Upper lobe of right lung (tissue), 1 donor: ENCODE results near the gene PPP1R11. TPM values are rescaled to one million over a fixed set of nuclear protein-coding genes. Genes with fewer than 3 reads are reported as not detected.

Experiments
- ATAC-seq: fragments of 200-7000 bp; cut with Tn5 transposase; one replicate; pipeline ENCODE4 v1.9.1; 2020; ENCODE audit warnings: mild to moderate bottlenecking, moderate library complexity
- DNase-seq: peaks from one replicate; pipeline ENCODE4 v3.0.0-alpha.2; 2020
- H3K27ac ChIP-seq: fragments of 200-600 bp; one replicate; pipeline ENCODE4 v1.8.0; 2022
- H3K27me3 ChIP-seq: fragments of 200-600 bp; one replicate; pipeline ENCODE4 v1.8.0; 2022; ENCODE audit warnings: mild to moderate bottlenecking
- H3K36me3 ChIP-seq: fragments of 200-600 bp; one replicate; pipeline ENCODE4 v1.8.0; 2022
- H3K4me1 ChIP-seq: fragments of 200-600 bp; one replicate; pipeline ENCODE4 v1.8.0; 2022
- H3K4me3 ChIP-seq: fragments of 200-600 bp; one replicate; pipeline ENCODE4 v1.8.0; 2022; ENCODE audit warnings: mild to moderate bottlenecking
- H3K9me3 ChIP-seq: fragments of 200-600 bp; one replicate; pipeline ENCODE4 v1.8.0; 2022
- intact Hi-C: fragments of 100-400 bp; cut with DNase I; formaldehyde crosslinking; loops from one replicate; pipeline ENCODE4 v1.11.0; 2022
- total RNA-seq: library from RNA; stranded (reverse); fragmentation: NEBNext Ultra II Directional; extraction: Animal tissue kit (Norgen Biotek cat#: 25700); gene quantifications from one replicate; pipeline ENCODE4 v1.2.1, GENCODE V29; 2021
- TF ChIP-seq, protein P1 (sequence below): fragments of 200-600 bp; IDR thresholded peaks from one replicate; pipeline ENCODE4 v1.8.0; 2022; ENCODE audit warnings: antibody characterized with exemption
- donor health status: DM: no; HTN: yes; CAD: no; lungs with severe emphysema.

The PPP1R11 gene
- total RNA-seq, 1 donor from 2014 or later: 62.6 TPM

DNA sequence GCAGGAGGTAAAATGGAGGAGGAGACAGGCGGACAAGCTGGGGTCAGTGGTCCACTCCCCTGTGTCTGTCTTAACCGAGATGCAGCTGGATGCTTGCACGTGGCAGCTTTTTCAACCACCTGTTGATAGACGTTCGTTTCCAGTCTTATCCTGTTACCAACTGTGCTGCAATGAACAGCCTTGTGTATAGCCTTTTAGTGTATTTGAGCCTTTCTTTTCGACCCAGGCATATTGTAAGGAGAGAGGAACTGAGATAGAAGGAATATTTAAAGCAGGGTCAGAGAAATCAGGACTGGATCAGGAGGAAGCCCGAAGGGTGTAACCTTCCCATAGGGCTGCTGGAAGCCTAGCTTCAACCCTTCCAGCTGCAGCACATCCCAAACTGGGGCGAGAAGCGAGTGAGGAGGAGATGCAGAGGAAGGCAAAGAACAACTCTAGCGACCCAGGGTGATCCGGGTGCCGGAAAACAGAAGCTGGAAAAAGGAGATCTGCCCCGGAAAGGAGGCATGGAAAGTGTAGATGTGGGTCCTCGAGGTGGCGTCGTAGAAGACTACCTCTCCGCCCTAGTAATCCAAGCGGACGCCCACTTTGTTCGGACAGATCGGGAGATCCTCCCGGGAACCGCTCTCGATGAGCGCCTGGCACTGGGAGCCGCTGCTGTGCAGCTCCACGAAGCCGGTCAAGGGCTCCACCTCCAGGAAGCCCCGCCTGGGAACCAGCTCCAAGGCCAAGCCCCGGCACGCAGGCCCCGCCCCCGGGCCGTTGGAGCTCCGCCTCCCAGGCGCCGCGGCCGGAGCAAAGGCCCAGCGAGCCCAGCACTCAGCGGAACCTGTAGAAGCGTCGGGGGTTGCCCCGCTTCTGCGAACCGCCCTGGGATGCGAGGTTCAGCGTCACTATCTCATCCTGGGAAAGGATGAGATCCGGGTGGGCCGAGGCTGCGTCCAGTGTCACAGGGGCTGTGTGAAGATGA, 34.7 kb downstream of the PPP1R11 start:
- DNase-seq (peak; percentile 96), ATAC-seq (peak; percentile 92)
- intact Hi-C loops: no loop called here
- TF ChIP-seq, protein P1, sequence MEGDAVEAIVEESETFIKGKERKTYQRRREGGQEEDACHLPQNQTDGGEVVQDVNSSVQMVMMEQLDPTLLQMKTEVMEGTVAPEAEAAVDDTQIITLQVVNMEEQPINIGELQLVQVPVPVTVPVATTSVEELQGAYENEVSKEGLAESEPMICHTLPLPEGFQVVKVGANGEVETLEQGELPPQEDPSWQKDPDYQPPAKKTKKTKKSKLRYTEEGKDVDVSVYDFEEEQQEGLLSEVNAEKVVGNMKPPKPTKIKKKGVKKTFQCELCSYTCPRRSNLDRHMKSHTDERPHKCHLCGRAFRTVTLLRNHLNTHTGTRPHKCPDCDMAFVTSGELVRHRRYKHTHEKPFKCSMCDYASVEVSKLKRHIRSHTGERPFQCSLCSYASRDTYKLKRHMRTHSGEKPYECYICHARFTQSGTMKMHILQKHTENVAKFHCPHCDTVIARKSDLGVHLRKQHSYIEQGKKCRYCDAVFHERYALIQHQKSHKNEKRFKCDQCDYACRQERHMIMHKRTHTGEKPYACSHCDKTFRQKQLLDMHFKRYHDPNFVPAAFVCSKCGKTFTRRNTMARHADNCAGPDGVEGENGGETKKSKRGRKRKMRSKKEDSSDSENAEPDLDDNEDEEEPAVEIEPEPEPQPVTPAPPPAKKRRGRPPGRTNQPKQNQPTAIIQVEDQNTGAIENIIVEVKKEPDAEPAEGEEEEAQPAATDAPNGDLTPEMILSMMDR: no peak
- no peaks in the 10 kb centered on the region for H3K36me3 ChIP-seq
- H3K27me3 ChIP-seq: peaks cover 23% of the 10 kb centered on the region
- H3K9me3 ChIP-seq: no peaks in the 10 kb centered on the region
- peak overlapping the region; percentile 49 for H3K4me3 ChIP-seq
- H3K27ac ChIP-seq: peak overlapping the region; percentile 51
- H3K4me1 ChIP-seq: peaks cover 31% of the 10 kb centered on the region

GRCh38 chr6:30102414-30102969, 35.5 kb downstream of the PPP1R11 start:
- peak; percentile 30 for ATAC-seq
- intact Hi-C loops: no loop called here
- H3K27ac ChIP-seq: peak overlapping the region; percentile 51

GRCh38 chr6:30102970-30103871, 36.2 kb downstream of the PPP1R11 start:
- Histone ChIP-seq H3K4me3 (peak overlapping the region; percentile 46), H3K27ac (peak overlapping the region; percentile 52), H3K9me3 (no peaks in the 10 kb centered on the region), H3K4me1 (peaks cover 31% of the 10 kb centered on the region), H3K27me3 (peaks cover 23% of the 10 kb centered on the region), H3K36me3 (no peaks in the 10 kb centered on the region)
- intact Hi-C loops: no loop called here
- TF ChIP-seq, protein P1: peak; percentile 88
- peak; percentile 88 for DNase-seq
- peak; percentile 86 for ATAC-seq

More at GRCh38 chr6:30102414-30102969, 35.5 kb downstream of the PPP1R11 start:
- TF ChIP-seq, protein P1: no peak
- Histone ChIP-seq H3K36me3 (no peaks in the 10 kb centered on the region), H3K4me1 (peaks cover 31% of the 10 kb centered on the region), H3K27me3 (peaks cover 23% of the 10 kb centered on the region), H3K4me3 (peak overlapping the region; percentile 49), H3K9me3 (no peaks in the 10 kb centered on the region)
- no peak for DNase-seq

DNA sequence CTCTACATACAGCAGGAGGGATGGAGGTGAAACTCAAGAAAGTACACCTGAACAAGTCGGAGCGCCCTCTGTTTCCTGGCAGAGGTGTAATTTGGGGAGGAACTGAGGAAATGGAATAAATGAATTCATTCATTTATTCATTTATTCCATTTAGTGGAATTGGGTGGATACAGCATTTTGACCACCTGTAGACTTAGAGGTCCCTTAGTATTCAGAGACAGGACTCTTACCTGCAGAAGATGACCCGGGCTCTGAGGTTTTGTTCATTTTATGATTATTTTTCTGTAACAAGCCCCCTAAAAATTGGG, 36.8 kb downstream of the PPP1R11 start:
- intact Hi-C loops: no loop called here
- DNase-seq (no peak), ATAC-seq (no peak)
- Histone ChIP-seq H3K4me3 (peak overlapping the region; percentile 46), H3K27ac (no peak overlapping the region), H3K36me3 (no peaks in the 10 kb centered on the region), H3K4me1 (peaks cover 31% of the 10 kb centered on the region), H3K9me3 (no peaks in the 10 kb centered on the region), H3K27me3 (peaks cover 24% of the 10 kb centered on the region)
- TF ChIP-seq, protein P1: no peak

- H3K27ac ChIP-seq: no peak overlapping the region
- TF ChIP-seq, protein P1: no peak
- ATAC-seq (no peak), DNase-seq (no peak)
- peaks cover 30% of the 10 kb centered on the region for H3K4me1 ChIP-seq
- H3K4me3 ChIP-seq: no peak overlapping the region
- intact Hi-C loops: no loop called here
- H3K27me3 ChIP-seq: peaks cover 31% of the 10 kb centered on the region
- no peaks in the 10 kb centered on the region for H3K9me3 ChIP-seq
- H3K36me3 ChIP-seq: no peaks in the 10 kb centered on the region
Observed at GRCh38 chr6:30104661-30105060, 37.7 kb downstream of the PPP1R11 start.
